Ishikawa (cell line): ENCODE data around the gene KYAT1.

Experiments
- CREB1 ChIP-seq: IDR thresholded peaks from 2 replicates; pipeline ENCODE4 v1.6.1; 2012; ENCODE audit warnings: low read depth
- TAF1 ChIP-seq: IDR thresholded peaks from 2 replicates; pipeline ENCODE4 v1.6.1; 2012; ENCODE audit warnings: low read depth, mild to moderate bottlenecking
- TCF12 ChIP-seq: IDR thresholded peaks from 2 replicates; pipeline ENCODE4 v1.6.1; 2012; ENCODE audit warnings: low read depth
- ZBTB7A ChIP-seq: IDR thresholded peaks from 2 replicates; pipeline ENCODE4 v1.6.1; 2012; ENCODE audit warnings: low read depth
- TF ChIP-seq, protein P1 (sequence below): IDR thresholded peaks from 2 replicates; pipeline ENCODE4 v1.6.1; 2012
- TF ChIP-seq, protein P2 (sequence below): IDR thresholded peaks from 2 replicates; pipeline ENCODE4 v1.6.1; 2012; ENCODE audit warnings: low read depth, mild to moderate bottlenecking

DNA sequence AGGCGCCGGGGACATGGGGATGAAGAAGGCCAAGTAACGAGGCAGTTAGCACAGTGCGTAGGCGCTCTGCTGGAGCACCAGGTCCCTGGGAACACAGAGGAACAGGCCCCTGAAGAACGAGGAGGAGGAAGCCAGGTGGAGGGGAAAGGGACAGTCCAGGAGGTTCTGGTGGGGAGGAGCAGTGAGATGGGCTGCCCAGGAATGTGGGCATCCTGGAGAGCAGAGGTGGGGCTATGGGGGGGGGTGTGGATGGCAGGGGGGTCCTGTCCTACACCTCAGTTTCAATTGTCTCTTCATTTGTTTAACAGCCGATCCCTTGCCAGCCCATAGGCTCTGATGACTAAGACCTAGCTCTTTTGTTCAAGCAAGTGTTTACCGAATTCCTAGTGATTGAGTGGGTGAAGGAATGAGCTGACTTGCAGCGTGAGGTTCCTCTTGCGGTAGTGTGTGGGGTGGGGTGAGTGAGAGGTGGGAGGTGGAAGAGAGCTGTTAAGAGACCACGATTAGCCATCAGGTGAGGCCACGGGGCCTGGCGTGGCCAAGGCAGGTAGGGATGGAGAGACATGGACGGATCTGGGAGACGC lies 30.6 kb upstream of the KYAT1 start:
- TF ChIP-seq ZBTB7A (no peak), TCF12 (no peak; the same call in 1 of the 2 replicates), TAF1 (no peak), CREB1 (no peak)
- TF ChIP-seq, protein P1, sequence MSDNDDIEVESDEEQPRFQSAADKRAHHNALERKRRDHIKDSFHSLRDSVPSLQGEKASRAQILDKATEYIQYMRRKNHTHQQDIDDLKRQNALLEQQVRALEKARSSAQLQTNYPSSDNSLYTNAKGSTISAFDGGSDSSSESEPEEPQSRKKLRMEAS: no peak
- TF ChIP-seq, protein P2, sequence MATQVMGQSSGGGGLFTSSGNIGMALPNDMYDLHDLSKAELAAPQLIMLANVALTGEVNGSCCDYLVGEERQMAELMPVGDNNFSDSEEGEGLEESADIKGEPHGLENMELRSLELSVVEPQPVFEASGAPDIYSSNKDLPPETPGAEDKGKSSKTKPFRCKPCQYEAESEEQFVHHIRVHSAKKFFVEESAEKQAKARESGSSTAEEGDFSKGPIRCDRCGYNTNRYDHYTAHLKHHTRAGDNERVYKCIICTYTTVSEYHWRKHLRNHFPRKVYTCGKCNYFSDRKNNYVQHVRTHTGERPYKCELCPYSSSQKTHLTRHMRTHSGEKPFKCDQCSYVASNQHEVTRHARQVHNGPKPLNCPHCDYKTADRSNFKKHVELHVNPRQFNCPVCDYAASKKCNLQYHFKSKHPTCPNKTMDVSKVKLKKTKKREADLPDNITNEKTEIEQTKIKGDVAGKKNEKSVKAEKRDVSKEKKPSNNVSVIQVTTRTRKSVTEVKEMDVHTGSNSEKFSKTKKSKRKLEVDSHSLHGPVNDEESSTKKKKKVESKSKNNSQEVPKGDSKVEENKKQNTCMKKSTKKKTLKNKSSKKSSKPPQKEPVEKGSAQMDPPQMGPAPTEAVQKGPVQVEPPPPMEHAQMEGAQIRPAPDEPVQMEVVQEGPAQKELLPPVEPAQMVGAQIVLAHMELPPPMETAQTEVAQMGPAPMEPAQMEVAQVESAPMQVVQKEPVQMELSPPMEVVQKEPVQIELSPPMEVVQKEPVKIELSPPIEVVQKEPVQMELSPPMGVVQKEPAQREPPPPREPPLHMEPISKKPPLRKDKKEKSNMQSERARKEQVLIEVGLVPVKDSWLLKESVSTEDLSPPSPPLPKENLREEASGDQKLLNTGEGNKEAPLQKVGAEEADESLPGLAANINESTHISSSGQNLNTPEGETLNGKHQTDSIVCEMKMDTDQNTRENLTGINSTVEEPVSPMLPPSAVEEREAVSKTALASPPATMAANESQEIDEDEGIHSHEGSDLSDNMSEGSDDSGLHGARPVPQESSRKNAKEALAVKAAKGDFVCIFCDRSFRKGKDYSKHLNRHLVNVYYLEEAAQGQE: no peak
